B cell (primary cell): Measurements from ENCODE around the gene OTOF.

ENCODE experiments used
- EZH2 ChIP-seq: IDR thresholded peaks from 2 replicates; pipeline ENCODE4 v1.6.1; 2012; ENCODE audit warnings: borderline replicate concordance, low read depth, mild to moderate bottlenecking, moderate library complexity, low read length; ENCODE audit not compliant: insufficient read depth, poor library complexity, severe bottlenecking
- TF ChIP-seq, protein P1 (sequence below): fragments of 200-600 bp; IDR thresholded peaks from one replicate; pipeline ENCODE4 v1.8.0; 2022; ENCODE audit warnings: antibody characterized with exemption, mild to moderate bottlenecking

DNA sequence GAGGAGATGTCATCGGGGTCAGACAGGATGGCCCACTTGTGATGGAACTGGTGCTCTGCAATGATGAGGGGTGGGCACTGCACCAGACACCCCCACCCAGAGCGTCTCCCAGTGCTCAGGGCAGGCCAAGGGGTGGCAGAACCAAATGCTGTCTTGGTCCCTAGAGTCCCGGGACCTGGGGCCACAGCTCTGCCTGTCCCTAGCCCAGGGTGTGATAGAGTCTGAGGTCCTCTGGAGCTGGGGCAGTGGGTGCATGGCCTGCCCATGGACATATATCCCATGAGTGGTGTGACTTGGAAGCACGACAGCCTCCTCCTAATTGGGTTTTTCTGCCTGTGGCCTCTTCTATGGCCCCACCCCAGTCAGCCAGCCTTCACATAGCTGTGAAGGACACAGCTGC is 6.7 kb upstream of the OTOF start:
- no peak for TF ChIP-seq EZH2
- TF ChIP-seq, protein P1, sequence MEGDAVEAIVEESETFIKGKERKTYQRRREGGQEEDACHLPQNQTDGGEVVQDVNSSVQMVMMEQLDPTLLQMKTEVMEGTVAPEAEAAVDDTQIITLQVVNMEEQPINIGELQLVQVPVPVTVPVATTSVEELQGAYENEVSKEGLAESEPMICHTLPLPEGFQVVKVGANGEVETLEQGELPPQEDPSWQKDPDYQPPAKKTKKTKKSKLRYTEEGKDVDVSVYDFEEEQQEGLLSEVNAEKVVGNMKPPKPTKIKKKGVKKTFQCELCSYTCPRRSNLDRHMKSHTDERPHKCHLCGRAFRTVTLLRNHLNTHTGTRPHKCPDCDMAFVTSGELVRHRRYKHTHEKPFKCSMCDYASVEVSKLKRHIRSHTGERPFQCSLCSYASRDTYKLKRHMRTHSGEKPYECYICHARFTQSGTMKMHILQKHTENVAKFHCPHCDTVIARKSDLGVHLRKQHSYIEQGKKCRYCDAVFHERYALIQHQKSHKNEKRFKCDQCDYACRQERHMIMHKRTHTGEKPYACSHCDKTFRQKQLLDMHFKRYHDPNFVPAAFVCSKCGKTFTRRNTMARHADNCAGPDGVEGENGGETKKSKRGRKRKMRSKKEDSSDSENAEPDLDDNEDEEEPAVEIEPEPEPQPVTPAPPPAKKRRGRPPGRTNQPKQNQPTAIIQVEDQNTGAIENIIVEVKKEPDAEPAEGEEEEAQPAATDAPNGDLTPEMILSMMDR, result no peak
